Esophagus squamous epithelium (tissue), 5 donors: ENCODE data around the gene TMEM151A. TPM values are rescaled to one million over a fixed set of nuclear protein-coding genes. Genes with fewer than 3 reads are reported as not detected.

Experiments
- DNase-seq: peaks from one replicate; lab custom pipeline; 2025; lab: John Stamatoyannopoulos, UW
- H3K27ac ChIP-seq, 4 donors: fragments of 200-600 bp; sonication (generic); one replicate each; pipeline ENCODE4 v1.5.1; 2016 to 2019; ENCODE audit warnings: mild to moderate bottlenecking in 1 of 4
- H3K27me3 ChIP-seq, 4 donors: fragments of 200-600 bp; sonication (generic); 1 replicate in 3 of 4; 2 replicates in 1 of 4; pipeline versions ENCODE4 v1.5.1 to v1.6.0; 2017 to 2021; ENCODE audit warnings: antibody characterized with exemption in 1 of 4
- H3K36me3 ChIP-seq, 3 donors: fragments of 200-600 bp; sonication (generic); one replicate each; pipeline ENCODE4 v1.5.1; 2016 to 2019
- H3K4me1 ChIP-seq, 3 donors: fragments of 200-600 bp; sonication (generic); one replicate each; pipeline ENCODE4 v1.5.1; 2017 to 2019
- H3K4me3 ChIP-seq, 4 donors: fragments of 200-600 bp; sonication (generic); 1 replicate in 3 of 4; 2 replicates in 1 of 4; pipeline ENCODE4 v1.5.1; 2016 to 2019; ENCODE audit warnings: mild to moderate bottlenecking in 2 of 4, moderate library complexity in 1 of 4
- H3K9me3 ChIP-seq, 3 donors: fragments of 200-600 bp; sonication (generic); one replicate each; pipeline ENCODE4 v1.5.1; 2016 to 2019
- CTCF ChIP-seq, 6 experiments: fragments of 450-650 bp in 4 of 6; fragments of 200-600 bp in 2 of 6; sonication (generic) in 2 of 6; IDR thresholded peaks; one replicate each; pipeline ENCODE4 v1.5.1; 2016 to 2019; ENCODE audit warnings: antibody characterized with exemption in 6 of 6, mild to moderate bottlenecking in 4 of 6, moderate library complexity in 4 of 6
- POLR2A ChIP-seq, 4 donors: fragments of 450-650 bp; IDR thresholded peaks; one replicate each; pipeline ENCODE4 v1.6.1; 2017; ENCODE audit warnings: antibody characterized with exemption in 4 of 4, mild to moderate bottlenecking in 4 of 4, moderate library complexity in 3 of 4
- WGBS, 2 donors: methylation state at CpG; one replicate each; pipeline ENCODE4 v1.1.5; 2018; 5-methylcytosine and 5-hydroxymethylcytosine counted together
- intact Hi-C: fragments of 100-400 bp; cut with DNase I; formaldehyde crosslinking; loops from one replicate; pipeline ENCODE4 v1.15.0; 2022
- total RNA-seq, 4 donors: library from RNA; depleted of rRNA; stranded (reverse); fragments of >200 nt; gene quantifications; one replicate each; pipeline ENCODE4 v1.1.0, GENCODE V29; 2016
- donor health status: DM: yes; HTN: yes; CAD: no.

The TMEM151A gene
- total RNA-seq, 4 donors from 2014 or later, result not detected

- H3K4me3 ChIP-seq, result no peak overlapping the region
- peaks cover 51 to 72% (median 56%) of the 10 kb centered on the region in 3 donors for H3K4me1 ChIP-seq
- DNase-seq, result no peak
- no peak overlapping the region for H3K27ac ChIP-seq
- intact Hi-C loops, result no loop called here
- H3K27me3 ChIP-seq, result no peaks in the 10 kb centered on the region
- peaks cover 0 to 58% (median 29%) of the 10 kb centered on the region in 3 donors for H3K36me3 ChIP-seq
- TF ChIP-seq POLR2A (IDR thresholded peaks at IDR 0.05) (no peak), CTCF (IDR thresholded peaks at IDR 0.05) (no peak)
- no peaks in the 10 kb centered on the region for H3K9me3 ChIP-seq
- 91 to 92% methylated on average over 12 to 20 of the region's 21 CpGs for WGBS, 2 donors
Observed at GRCh38 chr11:66341502-66342126, 49.9 kb downstream of the TMEM151A start.

GRCh38 chr11:66343176-66343575, 51.5 kb downstream of the TMEM151A start:
- no peaks in the 10 kb centered on the region for H3K9me3 ChIP-seq
- H3K4me1 ChIP-seq, result peaks cover 41 to 66% (median 43%) of the 10 kb centered on the region in 3 donors
- H3K4me3 ChIP-seq, result no peak overlapping the region
- 70 to 86% methylated on average over 8 of the region's 8 CpGs for WGBS, 2 donors
- H3K36me3 ChIP-seq, result peaks cover 0 to 50% (median 29%) of the 10 kb centered on the region in 3 donors
- TF ChIP-seq POLR2A (IDR thresholded peaks at IDR 0.05), result no peak
- TF ChIP-seq CTCF (IDR thresholded peaks at IDR 0.05), result no peak
- intact Hi-C loops, result no loop called here
- DNase-seq, result no peak
- no peaks in the 10 kb centered on the region for H3K27me3 ChIP-seq
- no peak overlapping the region for H3K27ac ChIP-seq

- intact Hi-C loops, result no loop called here
- DNase-seq, result peak; percentile 94
- TF ChIP-seq CTCF (IDR thresholded peaks at IDR 0.05), result peak in 4 of 6 experiments; percentile 26 to 64 (median 37)
- TF ChIP-seq POLR2A (IDR thresholded peaks at IDR 0.05), result peak in 3 of 4 donors; percentile 84 to 86 (median 86)
Observed at GRCh38 chr11:66344550-66345315, 53.0 kb downstream of the TMEM151A start, which contains the start of gene BRMS1. Gene BRMS1 (minus strand): TSS chr11:66345104. CDS start chr11:66342234, 2,870 bp downstream.

GRCh38 chr11:66345316-66345649, 53.6 kb downstream of the TMEM151A start:
- Histone ChIP-seq H3K27me3 (no peaks in the 10 kb centered on the region), H3K4me3 (peak overlapping the region; percentile 67 to 83 (median 78)), H3K4me1 (peaks cover 34 to 57% (median 35%) of the 10 kb centered on the region in 3 donors), H3K9me3 (no peaks in the 10 kb centered on the region), H3K36me3 (peaks cover 0 to 29% (median 20%) of the 10 kb centered on the region in 3 donors), H3K27ac (peak overlapping the region; percentile 79 to 96 (median 83))
- intact Hi-C loops, result no loop called here
- DNase-seq, result no peak
- no peak for TF ChIP-seq CTCF (IDR thresholded peaks at IDR 0.05)
- TF ChIP-seq POLR2A (IDR thresholded peaks at IDR 0.05), result no peak
- WGBS, 2 donors, result 3 to 8% methylated on average over 4 of the region's 7 CpGs

More at GRCh38 chr11:66344550-66345315, 53.0 kb downstream of the TMEM151A start, which contains the start of gene BRMS1:
- Histone ChIP-seq H3K27me3 (no peaks in the 10 kb centered on the region), H3K27ac (peak within 1 kb of the TSS; percentile 79 to 96 (median 83)), H3K9me3 (no peaks in the 10 kb centered on the region), H3K4me3 (peak within 1 kb of the TSS; percentile 67 to 83 (median 78)), H3K4me1 (peaks cover 34 to 62% (median 35%) of the 10 kb centered on the region in 3 donors), H3K36me3 (peaks cover 0 to 34% (median 26%) of the 10 kb centered on the region in 3 donors)
- WGBS, 2 donors, result 0% methylated on average over 3 to 12 of the region's 59 CpGs

Other genes starting within 250 kb of the TMEM151A start
- not detected for gene GAL3ST3, start 242.7 kb upstream of the TMEM151A start, total RNA-seq
- gene SF3B2, start 239.5 kb upstream of the TMEM151A start, total RNA-seq, result 100 to 1,000 TPM in 1 of 4 donors, 10 to 100 TPM in 3; 87.8 to 112 (median 93.5) TPM
- 10 to 100 TPM; 17.9 to 37.6 (median 25.4) TPM for gene PACS1, start 221.6 kb upstream of the TMEM151A start, total RNA-seq
- gene KLC2, start 34.2 kb upstream of the TMEM151A start, total RNA-seq, result 10 to 100 TPM; 10.6 to 29.8 (median 17.9) TPM
- 100 to 1,000 TPM in 2 of 4 donors, 10 to 100 TPM in 2; 83.7 to 148 (median 110) TPM for gene RAB1B, start 23.3 kb upstream of the TMEM151A start, total RNA-seq
- under 1 TPM in 2 of 4 donors, not detected in 2; 0.48 to 0.70 TPM for gene CNIH2, start 13.7 kb upstream of the TMEM151A start, total RNA-seq
- gene YIF1A, start 2.8 kb upstream of the TMEM151A start, total RNA-seq, result 10 to 100 TPM; 51.9 to 71.9 (median 63.8) TPM
- 10 to 100 TPM in 1 of 4 donors, 1 to 10 TPM in 3; 1.9 to 13.2 (median 6.1) TPM for gene CD248, start 25.1 kb downstream of the TMEM151A start, total RNA-seq
- 10 to 100 TPM; 22.3 to 37.2 (median 27.6) TPM for gene RIN1, start 44.5 kb downstream of the TMEM151A start, total RNA-seq
- gene BRMS1, start 53.2 kb downstream of the TMEM151A start, total RNA-seq, result 10 to 100 TPM; 43.8 to 65.5 (median 56.8) TPM
- gene B4GAT1, start 55.7 kb downstream of the TMEM151A start, total RNA-seq, result 10 to 100 TPM in 2 of 4 donors, 1 to 10 TPM in 2; 6.8 to 24.0 (median 11.3) TPM
- gene SLC29A2, start 79.9 kb downstream of the TMEM151A start, total RNA-seq, result 1 to 10 TPM; 2.9 to 5.5 (median 4.8) TPM
- gene NPAS4, start 129.1 kb downstream of the TMEM151A start, total RNA-seq, result under 1 TPM in 1 of 4 donors, not detected in 3; 0.38 TPM
- gene MRPL11, start 147.0 kb downstream of the TMEM151A start, total RNA-seq, result 10 to 100 TPM; 39.3 to 66.4 (median 54.2) TPM
- gene PELI3, start 175.0 kb downstream of the TMEM151A start, total RNA-seq, result 10 to 100 TPM in 1 of 4 donors, 1 to 10 TPM in 3; 6.3 to 17.2 (median 8.8) TPM
- gene DPP3, start 188.5 kb downstream of the TMEM151A start, total RNA-seq, result 10 to 100 TPM; 24.6 to 49.2 (median 43.5) TPM
- gene BBS1, start 218.7 kb downstream of the TMEM151A start, total RNA-seq, result 10 to 100 TPM in 3 of 4 donors, 1 to 10 TPM in 1; 9.7 to 45.8 (median 17.1) TPM